A673 (cell line): ENCODE results near the gene COX6A2. TPM values are rescaled to one million over a fixed set of nuclear protein-coding genes. Genes with fewer than 3 reads are reported as not detected.

Experiments used
- BruUV-seq: library from RNA; stranded (reverse); fragments of 400-500 nt; replicated peaks from 2 replicates; lab custom pipeline; 2021; lab: Mats Ljungman, UMichigan
- CTCF ChIA-PET: fragments of 300-600 bp; sonication (Branson Sonifier 250); formaldehyde crosslinking; loops from one replicate; lab custom pipeline; 2022; ENCODE audit warnings: antibody characterized with exemption; lab: Charles Lee
- POLR2A ChIA-PET: fragments of 300-600 bp; sonication (Branson Sonifier 250); formaldehyde crosslinking; loops from one replicate; lab custom pipeline; 2022; ENCODE audit warnings: antibody characterized with exemption; ENCODE audit not compliant: low non-redundant PET; lab: Charles Lee
- DNase-seq: peaks from one replicate; pipeline ENCODE4 v3.0.0-alpha.2; 2015; ENCODE audit warnings: low spot score
- H3K27ac ChIP-seq: fragments of 200-600 bp; sonication (generic); 2 replicates; pipeline ENCODE4 v1.5.1; 2016; ENCODE audit warnings: mixed run types, low read depth, mild to moderate bottlenecking, mixed read lengths, antibody characterized with exemption, low read length; ENCODE audit not compliant: poor library complexity, severe bottlenecking
- H3K27me3 ChIP-seq: fragments of 200-600 bp; sonication (generic); replicated peaks from 2 replicates; pipeline ENCODE4 v1.6.1; 2017; ENCODE audit warnings: mixed run types, low read depth, mild to moderate bottlenecking, mixed read lengths, antibody characterized with exemption, low read length; ENCODE audit not compliant: insufficient read depth, poor library complexity
- H3K36me3 ChIP-seq: fragments of 200-600 bp; sonication (generic); 2 replicates; pipeline ENCODE4 v1.6.1; 2016; ENCODE audit warnings: mixed run types, mild to moderate bottlenecking, mixed read lengths, antibody characterized with exemption, low read length; ENCODE audit not compliant: insufficient read depth, poor library complexity, severe bottlenecking
- H3K4me1 ChIP-seq: fragments of 200-600 bp; sonication (generic); 2 replicates; pipeline ENCODE4 v1.6.1; 2017; ENCODE audit warnings: mixed run types, mild to moderate bottlenecking, mixed read lengths, antibody characterized with exemption, low read length; ENCODE audit not compliant: insufficient read depth, poor library complexity, severe bottlenecking
- H3K4me3 ChIP-seq: fragments of 200-600 bp; sonication (generic); 2 replicates; pipeline ENCODE4 v1.5.1; 2016; ENCODE audit warnings: low read depth, mixed run types, mild to moderate bottlenecking, mixed read lengths, low read length; ENCODE audit not compliant: poor library complexity, severe bottlenecking
- H3K9me3 ChIP-seq: fragments of 200-600 bp; sonication (generic); 2 replicates; pipeline ENCODE4 v1.6.1; 2016; ENCODE audit warnings: mixed run types, low read depth, mild to moderate bottlenecking, mixed read lengths, antibody characterized with exemption, low read length; ENCODE audit not compliant: poor library complexity, severe bottlenecking
- EZH2 ChIP-seq: fragments of 200-600 bp; sonication (generic); IDR thresholded peaks from 2 replicates; pipeline ENCODE4 v1.6.1; 2017; ENCODE audit warnings: borderline replicate concordance, low read depth, mild to moderate bottlenecking, mixed read lengths, antibody characterized with exemption, low read length; ENCODE audit not compliant: poor library complexity, severe bottlenecking
- intact Hi-C: fragments of 100-400 bp; cut with micrococcal nuclease; formaldehyde crosslinking; loops from one replicate; pipeline ENCODE4 v1.10.0; 2022; ENCODE audit not compliant: unreplicated experiment
- total RNA-seq: library from RNA; stranded (reverse); gene quantifications from 2 replicates; pipeline ENCODE4 v1.2.3, GENCODE V29; 2021
- TF ChIP-seq, protein P1 (sequence below): fragments of 300-800, 200-600 bp; sonication (generic); conservative IDR thresholded peaks from 2 replicates; pipeline ENCODE4 v1.5.1; 2017; ENCODE audit warnings: low read depth, mild to moderate bottlenecking, antibody characterized with exemption, low read length, moderate library complexity, mixed read lengths

The COX6A2 gene
- total RNA-seq, 1 experiment from 2014 or later, result not detected

DNA sequence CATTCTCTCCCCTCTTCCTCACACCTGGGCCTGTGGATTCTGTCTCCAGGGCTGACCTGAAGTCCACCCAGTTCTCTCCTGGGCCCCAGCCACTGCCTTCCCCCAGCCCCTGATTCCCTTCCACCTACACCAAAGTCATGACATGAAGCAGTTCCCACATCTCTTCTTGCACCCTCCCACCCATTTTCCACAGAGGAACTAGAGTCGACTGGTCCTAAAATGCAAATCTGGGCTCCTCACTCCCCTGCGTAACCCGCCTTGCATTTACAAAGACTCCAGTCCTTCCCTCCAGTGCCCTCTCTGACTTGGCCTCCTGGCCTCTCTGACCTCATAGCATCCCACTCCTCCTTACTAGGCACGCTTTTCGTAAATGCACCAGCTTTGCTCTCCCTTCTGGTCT, 14.8 kb downstream of the COX6A2 start:
- Histone ChIP-seq H3K9me3 (no peaks in the 10 kb centered on the region), H3K27ac (no peak overlapping the region), H3K27me3 (no peaks in the 10 kb centered on the region), H3K4me1 (no peaks in the 10 kb centered on the region), H3K36me3 (no peaks in the 10 kb centered on the region), H3K4me3 (no peak overlapping the region)
- no peak for TF ChIP-seq EZH2
- TF ChIP-seq, protein P1, sequence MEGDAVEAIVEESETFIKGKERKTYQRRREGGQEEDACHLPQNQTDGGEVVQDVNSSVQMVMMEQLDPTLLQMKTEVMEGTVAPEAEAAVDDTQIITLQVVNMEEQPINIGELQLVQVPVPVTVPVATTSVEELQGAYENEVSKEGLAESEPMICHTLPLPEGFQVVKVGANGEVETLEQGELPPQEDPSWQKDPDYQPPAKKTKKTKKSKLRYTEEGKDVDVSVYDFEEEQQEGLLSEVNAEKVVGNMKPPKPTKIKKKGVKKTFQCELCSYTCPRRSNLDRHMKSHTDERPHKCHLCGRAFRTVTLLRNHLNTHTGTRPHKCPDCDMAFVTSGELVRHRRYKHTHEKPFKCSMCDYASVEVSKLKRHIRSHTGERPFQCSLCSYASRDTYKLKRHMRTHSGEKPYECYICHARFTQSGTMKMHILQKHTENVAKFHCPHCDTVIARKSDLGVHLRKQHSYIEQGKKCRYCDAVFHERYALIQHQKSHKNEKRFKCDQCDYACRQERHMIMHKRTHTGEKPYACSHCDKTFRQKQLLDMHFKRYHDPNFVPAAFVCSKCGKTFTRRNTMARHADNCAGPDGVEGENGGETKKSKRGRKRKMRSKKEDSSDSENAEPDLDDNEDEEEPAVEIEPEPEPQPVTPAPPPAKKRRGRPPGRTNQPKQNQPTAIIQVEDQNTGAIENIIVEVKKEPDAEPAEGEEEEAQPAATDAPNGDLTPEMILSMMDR, result no peak
- POLR2A ChIA-PET, result no interaction called here
- CTCF ChIA-PET, result no interaction called here
- BruUV-seq, result no TSS peak
- DNase-seq, result no peak
- intact Hi-C loops, result no loop called here

DNA sequence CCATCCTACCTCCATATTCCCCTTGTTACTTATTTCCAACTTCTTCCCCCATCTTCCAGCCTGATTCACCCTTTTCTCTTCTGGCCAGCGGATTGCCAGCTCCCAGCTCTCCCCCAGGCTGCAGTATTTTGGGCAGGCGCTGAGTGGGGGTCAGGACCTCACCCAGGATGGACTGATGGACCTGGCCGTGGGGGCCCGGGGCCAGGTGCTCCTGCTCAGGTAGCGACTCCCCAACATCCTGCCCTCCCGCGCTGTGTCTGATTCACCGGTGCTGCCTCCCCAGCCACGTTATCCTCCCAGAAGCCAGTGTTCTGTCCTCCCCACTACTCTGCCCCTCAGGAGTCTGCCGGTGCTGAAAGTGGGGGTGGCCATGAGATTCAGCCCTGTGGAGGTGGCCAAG, 15.4 kb downstream of the COX6A2 start:
- intact Hi-C loops, result no loop called here
- no peaks in the 10 kb centered on the region for H3K27me3 ChIP-seq
- POLR2A ChIA-PET, result no interaction called here

DNA sequence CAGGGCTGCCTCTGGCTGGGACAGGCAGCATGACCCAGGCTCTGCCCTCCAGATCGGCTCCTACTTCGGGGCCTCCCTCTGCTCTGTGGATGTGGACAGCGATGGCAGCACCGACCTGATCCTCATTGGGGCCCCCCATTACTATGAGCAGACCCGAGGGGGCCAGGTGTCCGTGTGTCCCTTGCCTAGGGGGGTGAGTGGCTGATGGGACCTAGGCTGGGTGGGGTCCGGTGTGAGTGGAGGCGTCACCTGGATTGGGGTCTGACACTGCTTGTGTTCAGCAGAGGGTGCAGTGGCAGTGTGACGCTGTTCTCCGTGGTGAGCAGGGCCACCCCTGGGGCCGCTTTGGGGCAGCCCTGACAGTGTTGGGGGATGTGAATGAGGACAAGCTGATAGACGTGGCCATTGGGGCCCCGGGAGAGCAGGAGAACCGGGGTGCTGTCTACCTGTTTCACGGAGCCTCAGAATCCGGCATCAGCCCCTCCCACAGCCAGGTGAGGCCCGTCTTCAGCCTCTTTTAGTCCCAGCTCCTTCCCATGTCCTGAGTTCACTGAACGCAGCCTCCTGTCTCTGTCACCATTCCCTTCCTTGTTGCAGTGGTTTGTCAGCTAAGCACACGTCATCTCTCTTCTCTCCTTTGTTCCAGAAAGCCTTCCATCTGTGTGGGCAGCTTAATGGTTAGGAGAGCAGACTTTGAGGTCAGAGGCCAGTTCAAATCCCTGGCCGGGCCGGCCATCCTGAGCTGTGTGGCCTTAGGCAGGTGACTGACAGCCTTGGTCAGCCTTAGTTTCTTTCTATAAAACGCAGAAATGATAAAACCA, 16.9 kb downstream of the COX6A2 start:
- no peak overlapping the region for H3K4me3 ChIP-seq
- TF ChIP-seq, protein P1, result no peak
- TF ChIP-seq EZH2, result no peak
- H3K9me3 ChIP-seq, result no peaks in the 10 kb centered on the region
- H3K36me3 ChIP-seq, result no peaks in the 10 kb centered on the region
- BruUV-seq, result no TSS peak
- ChIA-PET POLR2A (no interaction called here), CTCF (no interaction called here)
- no peak overlapping the region for H3K27ac ChIP-seq
- H3K4me1 ChIP-seq, result no peaks in the 10 kb centered on the region
- no peaks in the 10 kb centered on the region for H3K27me3 ChIP-seq
- no peak for DNase-seq
- intact Hi-C loops, result no loop called here

More for the DNA sequence above, 15.4 kb downstream of the COX6A2 start:
- H3K27ac ChIP-seq, result no peak overlapping the region
- DNase-seq, result no peak
- no peak for TF ChIP-seq EZH2
- TF ChIP-seq, protein P1, result no peak
- H3K9me3 ChIP-seq, result no peaks in the 10 kb centered on the region
- H3K36me3 ChIP-seq, result no peaks in the 10 kb centered on the region
- H3K4me1 ChIP-seq, result no peaks in the 10 kb centered on the region
- CTCF ChIA-PET, result no interaction called here
- no TSS peak for BruUV-seq
- H3K4me3 ChIP-seq, result no peak overlapping the region
